HG03457 (cell line): Measurements from ENCODE around the gene B4GALNT3.

Experiments used
- ATAC-seq: cut with Tn5 transposase; IDR thresholded peaks from one replicate; pipeline ENCODE4 v1.9.1; 2021; ENCODE audit warnings: moderate number of reproducible peaks; ENCODE audit not compliant: unreplicated experiment

B4GALNT3 gene

DNA sequence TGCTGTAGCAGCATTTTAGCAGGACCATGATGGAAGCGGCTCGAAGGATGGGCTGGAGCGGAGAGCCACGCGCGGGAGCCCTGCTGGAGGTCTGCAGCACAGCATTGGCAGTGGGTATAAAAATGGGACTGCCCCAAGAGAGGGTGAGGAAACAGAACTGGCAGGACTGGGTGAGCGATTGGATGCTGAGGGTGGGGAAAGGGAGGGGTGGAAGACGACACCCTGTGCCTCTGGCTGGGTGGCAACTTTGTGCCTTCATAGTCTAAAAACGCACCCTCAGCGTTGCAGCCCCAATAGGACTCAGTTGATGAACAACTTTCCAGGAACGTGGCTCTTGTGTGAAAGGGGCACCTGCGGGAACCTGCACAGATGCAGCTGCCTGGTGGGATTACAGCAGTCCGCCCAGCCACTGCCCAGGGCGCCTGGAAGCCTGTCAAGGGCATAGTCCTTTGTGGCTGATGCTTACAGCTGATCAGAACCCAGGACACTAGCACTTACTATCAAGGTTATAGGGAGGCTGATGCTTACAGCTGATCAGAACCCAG, 130.5 kb downstream of the B4GALNT3 start:
- ATAC-seq: no peak

DNA sequence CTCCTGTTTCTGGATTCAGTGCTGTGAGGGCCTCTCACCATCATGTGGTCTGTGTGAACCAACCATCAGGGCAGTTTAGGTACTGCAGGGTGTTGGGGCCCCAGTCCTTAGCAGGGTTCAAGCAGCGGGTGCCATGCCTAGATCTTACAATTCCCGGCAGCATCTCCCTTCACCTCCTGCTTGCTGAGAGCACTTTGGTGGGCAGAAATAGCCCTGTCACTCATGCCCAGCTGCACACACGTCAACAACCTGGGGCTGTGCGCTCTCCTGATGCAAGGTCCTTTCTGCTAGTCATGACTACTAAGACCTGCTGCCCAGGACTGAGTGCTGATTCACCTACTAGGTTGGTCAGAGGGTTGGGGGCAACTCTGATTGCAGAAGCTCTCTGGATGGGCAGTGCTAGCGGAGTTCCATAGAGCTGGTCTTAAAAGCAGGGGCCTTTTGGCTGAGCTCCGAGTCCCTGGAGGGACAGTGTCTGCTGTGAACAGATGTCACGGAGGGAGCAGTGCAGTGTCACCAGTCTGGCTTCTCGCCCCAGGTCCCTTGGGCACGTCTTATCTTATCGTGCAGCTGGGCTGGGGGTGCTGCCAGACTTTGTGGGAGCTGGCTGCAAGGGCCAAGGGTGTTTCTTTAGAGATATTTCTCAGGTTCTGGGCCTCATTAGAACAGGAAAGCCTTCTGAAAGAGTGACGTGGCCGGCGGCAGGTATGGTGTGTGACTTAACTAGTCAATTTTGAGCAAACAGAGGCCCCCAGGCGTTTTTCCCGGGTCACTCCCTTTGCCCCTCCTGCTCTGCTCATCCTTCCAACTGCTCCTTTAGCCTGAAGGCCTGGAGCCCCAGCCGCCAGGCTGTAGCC, 131.7 kb downstream of the B4GALNT3 start:
- no peak for ATAC-seq

DNA sequence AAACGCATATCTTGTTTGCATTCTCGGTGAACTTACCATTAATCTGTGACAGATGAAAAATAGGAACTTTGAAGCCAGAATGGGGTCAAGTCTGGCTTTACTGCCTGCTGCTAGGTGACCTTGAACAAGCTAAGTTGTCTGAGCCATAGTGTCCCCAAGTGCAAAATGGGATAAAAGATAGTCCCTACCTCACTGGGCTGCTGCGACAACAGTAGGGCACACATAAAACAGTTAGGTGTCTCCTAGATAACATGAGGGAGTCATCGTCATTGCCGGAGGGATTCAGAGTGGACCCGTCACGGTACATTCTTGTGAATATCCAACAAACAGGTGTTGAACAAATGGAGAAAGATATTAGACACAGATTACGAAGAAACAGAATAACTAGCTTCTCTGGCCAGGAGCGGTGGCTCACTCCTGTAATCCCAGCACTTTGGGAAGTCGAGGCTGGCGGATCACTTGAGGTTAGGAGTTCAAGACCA, 132.3 kb downstream of the B4GALNT3 start:
- ATAC-seq: no peak

- ATAC-seq: no peak
Measured at GRCh38 chr12:593396-594270, 133.9 kb downstream of the B4GALNT3 start.

GRCh38 chr12:597926-598568, 138.3 kb downstream of the B4GALNT3 start:
- ATAC-seq: no peak

- no peak for ATAC-seq
Measured at GRCh38 chr12:599756-600155, 140.0 kb downstream of the B4GALNT3 start.

GRCh38 chr12:601976-602699, 142.4 kb downstream of the B4GALNT3 start:
- no peak for ATAC-seq

GRCh38 chr12:602700-603068, 142.9 kb downstream of the B4GALNT3 start:
- ATAC-seq: no peak

DNA sequence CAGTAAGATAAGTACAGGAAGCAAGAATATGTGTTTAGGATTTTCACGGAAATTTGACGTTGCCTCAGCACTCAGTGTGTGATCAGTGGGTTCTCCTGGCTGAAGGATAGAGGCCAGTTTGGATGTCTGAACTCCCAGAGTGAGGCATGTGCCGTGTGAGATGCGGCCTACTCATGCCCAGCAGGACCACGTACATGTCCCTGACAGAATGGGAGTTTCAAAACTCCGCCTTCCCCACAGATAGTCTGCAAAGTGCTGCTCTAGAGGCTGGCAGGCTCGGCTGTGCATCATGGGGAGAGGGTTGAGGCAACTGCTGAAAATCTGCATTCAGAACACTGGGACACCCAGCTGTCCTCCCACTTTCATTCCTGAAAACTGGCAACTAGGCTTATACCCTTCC, 145.2 kb downstream of the B4GALNT3 start:
- ATAC-seq: no peak

DNA sequence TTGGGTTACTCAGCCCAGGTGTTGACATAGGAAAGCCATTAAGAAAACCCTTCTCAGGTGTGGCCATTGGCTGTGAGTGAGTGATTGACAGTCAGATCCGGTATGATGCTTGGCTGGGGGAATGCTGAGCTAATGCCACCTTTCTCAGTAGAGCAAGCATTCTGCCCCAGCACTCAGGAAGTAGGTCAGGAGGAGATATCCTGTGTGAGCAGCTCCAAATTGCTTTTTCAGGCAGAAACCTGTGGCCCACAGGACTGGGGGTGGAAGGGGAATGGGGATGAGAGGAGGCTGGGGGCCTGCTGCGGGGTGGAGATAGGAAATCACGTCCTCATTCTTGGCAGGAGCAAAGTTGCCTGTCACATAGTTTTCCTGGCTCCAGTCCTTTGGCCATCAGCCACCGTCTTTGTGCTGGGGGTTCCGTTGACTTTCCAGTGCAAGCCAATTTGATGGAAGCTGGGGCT, 147.8 kb downstream of the B4GALNT3 start:
- no peak for ATAC-seq

GRCh38 chr12:608413-608812, 148.7 kb downstream of the B4GALNT3 start:
- ATAC-seq: no peak

- ATAC-seq: no peak
Measured at GRCh38 chr12:608921-609320, 149.2 kb downstream of the B4GALNT3 start.

GRCh38 chr12:611721-612120, 152.0 kb downstream of the B4GALNT3 start:
- ATAC-seq: no peak

DNA sequence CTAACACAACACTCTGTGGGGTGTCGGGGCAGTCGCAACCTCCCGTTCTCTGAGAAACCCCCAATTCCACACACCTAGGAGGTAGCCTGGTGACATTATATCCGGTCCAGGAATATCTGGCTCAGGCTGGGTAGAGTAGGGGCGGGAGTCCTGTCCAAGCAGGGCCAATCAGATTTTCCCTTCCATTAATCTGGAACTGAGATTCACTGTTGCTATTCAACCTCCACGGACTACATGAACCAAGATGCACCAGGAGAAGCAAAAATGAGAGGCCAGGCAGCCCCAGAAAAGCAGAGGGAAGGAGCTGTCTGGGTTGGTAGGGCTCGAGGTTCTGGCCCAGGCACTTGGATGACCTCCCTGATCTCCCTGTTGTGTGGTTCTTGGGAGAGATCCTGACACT, 152.6 kb downstream of the B4GALNT3 start:
- no peak for ATAC-seq

- ATAC-seq: no peak
Measured at GRCh38 chr12:612886-613285, 153.1 kb downstream of the B4GALNT3 start.
